K562 (cell line): ENCODE data around the gene ENOX2. TPM values are rescaled to one million over a fixed set of nuclear protein-coding genes. Genes with fewer than 3 reads are reported as not detected.

ENCODE experiments used
- ATAC-seq: fragments of 200-7000 bp; cut with Tn5 transposase; 3 replicates; pipeline ENCODE4 v1.9.1; 2020; ENCODE audit warnings: moderate library complexity
- BruUV-seq: library from RNA; stranded (reverse); fragments of 400-500 nt; replicated peaks from 2 replicates; lab custom pipeline; 2021; lab: Mats Ljungman, UMichigan
- CTCF ChIA-PET: fragments of 300-600 bp; formaldehyde crosslinking; extraction: SDS; loops from one replicate; lab custom pipeline; 2021; ENCODE audit warnings: low intra/inter-chr PET ratio; lab: Yijun Ruan, JAX
- POLR2A ChIA-PET: fragments of 300-600, 350-650 bp; sonication (Branson Sonifier 250); formaldehyde crosslinking; extraction: SDS; loops from one replicate; lab custom pipeline; 2021; ENCODE audit warnings: antibody characterized with exemption, inconsistent platforms; lab: Yijun Ruan, JAX
- DNase-seq, 4 experiments: peaks; one replicate each; pipeline versions ENCODE4 v3.0.0 to v3.0.0-alpha.2; 2011 to 2018; ENCODE audit warnings: low spot score in 3 of 4, mixed read lengths in 3 of 4; ENCODE audit errors: extremely low read depth in 1 of 4
- FAIRE-seq: peaks from 2 replicates; lab custom pipeline; 2011; peaks lifted over from hg19 to GRCh38; lab: Jason Lieb, UNC
- H2AFZ ChIP-seq: 2 replicates; pipeline ENCODE4 v1.6.0; 2011; ENCODE audit warnings: low read depth, low read length, control low read depth, inconsistent platforms
- H3K27ac ChIP-seq: fragments of 200-600 bp; 3 replicates; pipeline ENCODE4 v1.8.0; 2011; ENCODE audit warnings: low read depth, mild to moderate bottlenecking, control low read depth, inconsistent platforms, low read length, moderate library complexity, mixed read lengths; ENCODE audit errors: extremely low read depth
- H3K27me3 ChIP-seq, 2 experiments: fragments of 300-600 bp in 1 of 2; 2 replicates in 1 of 2; 3 replicates in 1 of 2; pipeline versions ENCODE4 v1.6.0 to v1.8.0; 2011; ENCODE audit warnings: inconsistent platforms in 2 of 2, low read length in 2 of 2, mild to moderate bottlenecking in 1 of 2, mixed read lengths in 1 of 2, moderate library complexity in 1 of 2; ENCODE audit not compliant: control insufficient read depth in 2 of 2, insufficient read depth in 2 of 2
- H3K36me3 ChIP-seq: fragments of 300-600 bp; 3 replicates; pipeline ENCODE4 v1.8.0; 2011; ENCODE audit warnings: mild to moderate bottlenecking, low read length, inconsistent platforms; ENCODE audit not compliant: control insufficient read depth, insufficient read depth
- H3K4me1 ChIP-seq, 2 experiments: fragments of 200-600 bp in 1 of 2; replicated peaks in 1 of 2; 2 replicates in 1 of 2; 3 replicates in 1 of 2; pipeline versions ENCODE4 v1.5.1 to v1.8.0; 2011; ENCODE audit warnings: inconsistent platforms in 2 of 2, low read length in 2 of 2, mild to moderate bottlenecking in 1 of 2, mixed read lengths in 1 of 2, moderate library complexity in 1 of 2; ENCODE audit not compliant: control insufficient read depth in 2 of 2, insufficient read depth in 2 of 2
- H3K4me2 ChIP-seq: 2 replicates; pipeline ENCODE4 v1.6.1; 2011; ENCODE audit warnings: low read length, control low read depth, inconsistent platforms, mixed read lengths; ENCODE audit not compliant: insufficient read depth
- H3K4me3 ChIP-seq: fragments of 200-600 bp; sonication (generic), shearing (Covaris generic); 2 replicates; pipeline ENCODE4 v1.5.1; 2016; ENCODE audit warnings: control low read depth, inconsistent platforms
- H3K79me2 ChIP-seq: fragments of 200-600 bp; 3 replicates; pipeline ENCODE4 v1.8.0; 2011; ENCODE audit warnings: low read length, inconsistent platforms; ENCODE audit not compliant: control insufficient read depth, insufficient read depth
- H3K9ac ChIP-seq, 2 experiments: 2 replicates each; pipeline versions ENCODE4 v1.6.0 to v1.6.1; 2011; ENCODE audit warnings: low read depth in 2 of 2, low read length in 2 of 2, control low read depth in 1 of 2, inconsistent platforms in 1 of 2, mild to moderate bottlenecking in 1 of 2, mixed read lengths in 1 of 2; ENCODE audit not compliant: insufficient read depth in 1 of 2
- H3K9me1 ChIP-seq: one replicate; pipeline ENCODE4 v1.6.0; 2011; ENCODE audit warnings: inconsistent platforms, mild to moderate bottlenecking, low read length, moderate library complexity; ENCODE audit not compliant: control insufficient read depth, insufficient read depth
- H3K9me3 ChIP-seq: replicated peaks from 2 replicates; pipeline ENCODE4 v1.5.1; 2011; ENCODE audit warnings: low read depth, low read length, inconsistent platforms; ENCODE audit not compliant: control insufficient read depth, insufficient read depth
- H4K20me1 ChIP-seq: replicated peaks from 2 replicates; pipeline ENCODE4 v1.6.1; 2011; ENCODE audit warnings: low read length, inconsistent platforms, mixed read lengths; ENCODE audit not compliant: control insufficient read depth, insufficient read depth
- ATF7 ChIP-seq: fragments of 450-650 bp; IDR thresholded peaks from 2 replicates; pipeline ENCODE4 v1.7.1; 2014; ENCODE audit warnings: mild to moderate bottlenecking, moderate library complexity
- BHLHE40 ChIP-seq: IDR thresholded peaks from 2 replicates; pipeline ENCODE4 v1.6.1; 2011; ENCODE audit warnings: low read length, improper control_type of control experiment
- DACH1 ChIP-seq: fragments of 450-650 bp; IDR thresholded peaks from 2 replicates; pipeline ENCODE4 v1.6.1; 2018; ENCODE audit not compliant: partially characterized antibody
- HLTF ChIP-seq: fragments of 450-650 bp; IDR thresholded peaks from 2 replicates; pipeline ENCODE4 v1.6.1; 2016
- IFI16 ChIP-seq: fragments of 250-450 bp; sonication (Bioruptor Pico); IDR thresholded peaks from 2 replicates; pipeline ENCODE4 v2.1.2; 2022; ENCODE audit warnings: mild to moderate bottlenecking, inconsistent platforms
- MTF1 ChIP-seq: fragments of 250-450 bp; sonication (Bioruptor Pico); IDR thresholded peaks from 2 replicates; pipeline ENCODE4 v1.9.0; 2021; ENCODE audit warnings: moderate library complexity, mild to moderate bottlenecking, inconsistent platforms, borderline replicate concordance
- NELFE ChIP-seq: IDR thresholded peaks from 2 replicates; pipeline ENCODE4 v1.6.1; 2011; ENCODE audit warnings: mild to moderate bottlenecking; ENCODE audit not compliant: insufficient read depth, insufficient read length
- SREBF2 ChIP-seq: sonication (generic); formaldehyde crosslinking; IDR thresholded peaks from 2 replicates; pipeline ENCODE4 v1.4.0; 2020; ENCODE audit warnings: mild to moderate bottlenecking, missing genetic modification reagents
- TAF1 ChIP-seq: IDR thresholded peaks from 2 replicates; pipeline ENCODE4 v1.6.1; 2011; ENCODE audit warnings: mild to moderate bottlenecking, low read length, moderate library complexity; ENCODE audit not compliant: insufficient read depth, control insufficient read depth, severe bottlenecking; ENCODE audit errors: extremely low read depth
- YY1 ChIP-seq, 3 experiments: IDR thresholded peaks; 2 replicates each; pipeline ENCODE4 v1.6.1; 2011; ENCODE audit warnings: low read length in 2 of 3, mild to moderate bottlenecking in 2 of 3, moderate library complexity in 2 of 3, borderline replicate concordance in 1 of 3, control low read depth in 1 of 3, low read depth in 1 of 3; ENCODE audit not compliant: insufficient read depth in 3 of 3, insufficient replicate concordance in 2 of 3, control insufficient read depth in 1 of 3, insufficient read length in 1 of 3; ENCODE audit errors: extremely low read depth in 1 of 3
- ZNF143 ChIP-seq: sonication (generic); formaldehyde crosslinking; IDR thresholded peaks from 2 replicates; pipeline ENCODE4 v1.9.0; 2022; ENCODE audit warnings: mild to moderate bottlenecking, missing genetic modification reagents
- ZNF592 ChIP-seq: fragments of 450-650 bp; IDR thresholded peaks from 2 replicates; pipeline ENCODE4 v1.6.1; 2017; ENCODE audit warnings: antibody characterized with exemption, mild to moderate bottlenecking
- ZNF717 ChIP-seq: fragments of 250-450 bp; sonication (Bioruptor Pico); IDR thresholded peaks from 2 replicates; pipeline ENCODE4 v1.5.0; 2021
- WGBS: fragments of 100-300 bp; shearing (Covaris generic); methylation state at CpG from one replicate; pipeline ENCODE4 v1.1.6; 2016; ENCODE audit warnings: low coverage, mixed read lengths; ENCODE audit not compliant: insufficient coverage; ENCODE audit errors: missing lambda C conversion rate; 5-methylcytosine and 5-hydroxymethylcytosine counted together
- in situ Hi-C: fragments of 300-500 bp; cut with MboI; formaldehyde crosslinking; loops from 4 replicates; pipeline ENCODE4 v1.15.0; 2018; ENCODE audit warnings: inconsistent platforms, mixed read lengths
- intact Hi-C: fragments of 100-400 bp; cut with micrococcal nuclease; formaldehyde crosslinking; loops from 2 replicates; pipeline ENCODE4 v1.14.2; 2022
- polyA plus RNA-seq, 8 experiments: library from polyadenylated mRNA; depleted of rRNA in 4 of 8; stranded (reverse) in 5 of 8; unstranded in 3 of 8; fragments of >200 nt; fragmentation: Nextera tagmentation in 2 of 8; fragmentation: Illumina TruSeq in 1 of 8; extraction: Ambion mirVana in 2 of 8; extraction: Trizol in 1 of 8; gene quantifications; 2 replicates each; pipeline versions ENCODE4 v1.2.1 to v1.2.3, GENCODE V29; 2011 to 2014; ENCODE audit warnings: inconsistent platforms in 1 of 8, missing spikeins in 1 of 8
- total RNA-seq, 7 experiments: library from RNA; depleted of rRNA in 6 of 7; stranded (reverse); fragments of >200 nt in 6 of 7; fragmentation: Illumina TruSeq in 2 of 7; extraction: Trizol in 2 of 7; gene quantifications; 2 replicates each; pipeline versions ENCODE4 v1.2.1 to v1.2.3, GENCODE V29; 2011 to 2021; ENCODE audit warnings: low replicate concordance in 1 of 7

Gene ENOX2
- total and polyA plus RNA-seq, 9 of the 15 experiments (the other 6 are each of a cell fraction or from before 2014, with no cell fraction given), result 6.1 to 24.0 (median 13.8) TPM

GRCh38 chrX:130625386-130625785, 277.6 kb downstream of the ENOX2 start:
- ChIA-PET CTCF (no interaction called here), POLR2A (no interaction called here)
- Histone ChIP-seq H4K20me1 (no peaks in the 10 kb centered on the region), H2AFZ (no peak overlapping the region), H3K9me1 (no peaks in the 10 kb centered on the region), H3K4me1 (no peaks in the 10 kb centered on the region), H3K36me3 (no peaks in the 10 kb centered on the region), H3K27ac (no peak overlapping the region), H3K4me3 (no peak overlapping the region), H3K9me3 (no peaks in the 10 kb centered on the region), H3K9ac (no peak overlapping the region), H3K27me3 (no peaks in the 10 kb centered on the region), H3K4me2 (no peak overlapping the region), H3K79me2 (no peaks in the 10 kb centered on the region)
- intact Hi-C loops (no loop called here), in situ Hi-C loops (no loop called here)
- WGBS, result 68% methylated on average over 6 of the region's 6 CpGs
- ATAC-seq (no peak), DNase-seq (no peak), FAIRE-seq (no peak)
- no peak for TF ChIP-seq NELFE
- no TSS peak for BruUV-seq

GRCh38 chrX:130623518-130623917, 279.5 kb downstream of the ENOX2 start:
- no peaks in the 10 kb centered on the region for H3K9me1 ChIP-seq
- TF ChIP-seq YY1 (IDR thresholded peaks at IDR 0.05; ENCODE audit: borderline replicate concordance in 1 of 3, control insufficient read depth in 1 of 3, extremely low read depth in 1 of 3, insufficient read depth in 3 of 3, insufficient read length in 1 of 3, insufficient replicate concordance in 2 of 3, low read depth in 1 of 3, low read length in 2 of 3), result no peak
- TF ChIP-seq ZNF592, result no peak
- TF ChIP-seq TAF1, result no peak
- TF ChIP-seq ZNF717, result no peak
- no peak for TF ChIP-seq HLTF
- no peak for TF ChIP-seq SREBF2
- TF ChIP-seq BHLHE40, result no peak
- TF ChIP-seq ZNF143 (CRISPR knock-in tag), result no peak
- no peak for TF ChIP-seq ATF7
- no peak for TF ChIP-seq IFI16 (CRISPR knock-in tag)
- TF ChIP-seq DACH1, result no peak
- no peak for TF ChIP-seq MTF1 (CRISPR knock-in tag)

More at GRCh38 chrX:130623518-130623917, 279.5 kb downstream of the ENOX2 start:
- Histone ChIP-seq H3K4me1 (no peaks in the 10 kb centered on the region), H3K9me3 (no peaks in the 10 kb centered on the region), H4K20me1 (no peaks in the 10 kb centered on the region), H3K27me3 (no peaks in the 10 kb centered on the region), H3K9ac (no peak overlapping the region), H3K79me2 (no peaks in the 10 kb centered on the region), H3K27ac (no peak overlapping the region), H3K4me3 (no peak overlapping the region), H3K4me2 (no peak overlapping the region), H3K36me3 (no peaks in the 10 kb centered on the region), H2AFZ (no peak overlapping the region)
- no peak for DNase-seq
- in situ Hi-C loops, result no loop called here
- no peak for FAIRE-seq
- BruUV-seq, result no TSS peak
- ChIA-PET POLR2A (no interaction called here), CTCF (no interaction called here)
- ATAC-seq, result no peak
- WGBS, result 64% methylated on average over 4 of the region's 4 CpGs
- intact Hi-C loops, result no loop called here
